Coronary artery (tissue), 2 donors: ENCODE measurements around the gene SLC66A3.

Source experiments
- DNase-seq: peaks from one replicate; pipeline ENCODE4 v3.0.0-alpha.2; 2017; ENCODE audit warnings: low spot score
- H3K27ac ChIP-seq, 2 donors: fragments of 200-600 bp; sonication (generic); one replicate each; pipeline ENCODE4 v1.5.1; 2016 to 2019
- H3K4me3 ChIP-seq: fragments of 200-600 bp; sonication (generic); 2 replicates; pipeline ENCODE4 v1.5.1; 2016; ENCODE audit warnings: mild to moderate bottlenecking, moderate library complexity
- TF ChIP-seq, protein P1 (sequence below): fragments of 200-600 bp; sonication (generic); IDR thresholded peaks from one replicate; pipeline ENCODE4 v1.5.1; 2019; ENCODE audit warnings: antibody characterized with exemption

Gene SLC66A3

DNA sequence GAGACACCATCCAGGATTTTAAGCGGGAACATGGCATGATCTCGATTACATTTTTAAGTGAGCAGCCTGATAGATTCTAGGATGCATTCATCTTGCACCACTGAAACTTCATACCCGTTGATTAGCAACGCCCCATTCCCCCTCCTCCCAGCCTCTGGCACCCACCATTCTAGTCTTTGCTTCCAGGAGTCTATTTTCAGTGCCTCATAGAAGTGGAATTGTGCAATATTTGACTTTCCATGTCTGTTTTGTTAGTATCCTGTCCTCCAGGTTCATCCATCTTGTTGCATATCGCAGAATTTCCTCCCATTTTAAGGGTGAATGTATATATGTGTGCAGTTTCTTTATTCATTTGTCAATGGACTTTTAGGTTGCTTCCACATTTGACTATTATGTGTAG lies 20.9 kb upstream of the SLC66A3 start:
- no peak overlapping the region for H3K27ac ChIP-seq
- no peak overlapping the region for H3K4me3 ChIP-seq
- TF ChIP-seq, protein P1, sequence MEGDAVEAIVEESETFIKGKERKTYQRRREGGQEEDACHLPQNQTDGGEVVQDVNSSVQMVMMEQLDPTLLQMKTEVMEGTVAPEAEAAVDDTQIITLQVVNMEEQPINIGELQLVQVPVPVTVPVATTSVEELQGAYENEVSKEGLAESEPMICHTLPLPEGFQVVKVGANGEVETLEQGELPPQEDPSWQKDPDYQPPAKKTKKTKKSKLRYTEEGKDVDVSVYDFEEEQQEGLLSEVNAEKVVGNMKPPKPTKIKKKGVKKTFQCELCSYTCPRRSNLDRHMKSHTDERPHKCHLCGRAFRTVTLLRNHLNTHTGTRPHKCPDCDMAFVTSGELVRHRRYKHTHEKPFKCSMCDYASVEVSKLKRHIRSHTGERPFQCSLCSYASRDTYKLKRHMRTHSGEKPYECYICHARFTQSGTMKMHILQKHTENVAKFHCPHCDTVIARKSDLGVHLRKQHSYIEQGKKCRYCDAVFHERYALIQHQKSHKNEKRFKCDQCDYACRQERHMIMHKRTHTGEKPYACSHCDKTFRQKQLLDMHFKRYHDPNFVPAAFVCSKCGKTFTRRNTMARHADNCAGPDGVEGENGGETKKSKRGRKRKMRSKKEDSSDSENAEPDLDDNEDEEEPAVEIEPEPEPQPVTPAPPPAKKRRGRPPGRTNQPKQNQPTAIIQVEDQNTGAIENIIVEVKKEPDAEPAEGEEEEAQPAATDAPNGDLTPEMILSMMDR: no peak
- DNase-seq: no peak

DNA sequence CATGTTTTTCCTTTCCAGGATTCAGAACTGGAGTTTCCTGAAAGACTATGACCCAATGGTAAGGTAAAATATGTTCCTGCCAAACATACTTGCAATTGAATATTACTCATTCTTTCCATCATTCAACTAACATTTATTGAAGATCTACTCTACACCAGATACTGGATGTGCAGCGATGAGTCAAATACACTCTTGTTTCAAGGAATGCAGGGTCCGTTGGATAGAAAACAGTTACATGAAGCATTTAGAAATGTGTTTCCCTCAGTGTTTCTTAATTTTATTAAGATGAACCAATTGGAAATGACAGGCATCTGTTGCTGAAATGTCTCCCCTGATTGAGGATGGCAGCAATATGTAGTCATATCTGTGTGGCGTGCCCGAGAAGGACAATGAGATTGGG lies 14.8 kb upstream of the SLC66A3 start:
- Histone ChIP-seq H3K27ac (no peak overlapping the region), H3K4me3 (no peak overlapping the region)
- TF ChIP-seq, protein P1: no peak
- no peak for DNase-seq

DNA sequence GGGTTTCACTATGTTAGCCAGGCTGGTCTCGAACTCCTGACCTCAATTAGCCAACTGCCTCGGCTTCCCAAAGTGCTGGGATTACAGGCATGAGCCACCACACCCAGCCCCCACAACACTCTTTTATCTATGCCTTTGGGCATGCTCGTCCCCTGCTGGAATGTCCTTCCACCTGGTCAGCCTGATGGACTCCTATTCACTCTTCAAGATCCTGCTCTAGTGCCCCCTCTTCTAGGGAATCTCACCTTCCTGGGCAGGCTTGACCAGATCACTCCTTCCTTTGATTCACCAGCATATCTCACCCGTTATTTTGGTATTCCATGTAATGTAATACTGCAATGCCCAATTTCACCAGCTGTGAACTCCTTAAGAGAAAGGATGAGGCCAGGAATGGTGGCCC lies 13.9 kb upstream of the SLC66A3 start:
- TF ChIP-seq, protein P1: no peak
- DNase-seq: no peak
- Histone ChIP-seq H3K4me3 (no peak overlapping the region), H3K27ac (no peak overlapping the region)

DNA sequence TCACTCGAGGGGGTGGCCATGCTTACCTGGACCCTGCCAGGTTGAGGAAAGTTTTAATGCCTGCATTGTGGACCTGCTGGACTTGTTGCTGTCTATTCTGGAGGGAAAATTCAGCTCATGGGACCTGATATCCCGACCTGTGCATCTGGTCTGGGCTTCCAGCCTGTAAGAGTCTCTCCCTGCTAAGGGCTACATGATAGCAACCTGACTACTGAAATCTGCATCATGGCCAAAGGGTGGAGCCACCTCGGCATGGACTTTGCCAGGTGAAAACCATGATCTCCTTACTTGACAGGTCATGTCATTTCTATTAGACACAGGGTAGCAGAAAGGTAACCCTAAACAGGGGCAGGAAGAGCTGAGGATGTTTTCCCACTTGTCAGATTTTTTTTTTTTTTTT lies 12.9 kb upstream of the SLC66A3 start:
- TF ChIP-seq, protein P1: no peak
- H3K27ac ChIP-seq: no peak overlapping the region
- no peak overlapping the region for H3K4me3 ChIP-seq
- DNase-seq: no peak

DNA sequence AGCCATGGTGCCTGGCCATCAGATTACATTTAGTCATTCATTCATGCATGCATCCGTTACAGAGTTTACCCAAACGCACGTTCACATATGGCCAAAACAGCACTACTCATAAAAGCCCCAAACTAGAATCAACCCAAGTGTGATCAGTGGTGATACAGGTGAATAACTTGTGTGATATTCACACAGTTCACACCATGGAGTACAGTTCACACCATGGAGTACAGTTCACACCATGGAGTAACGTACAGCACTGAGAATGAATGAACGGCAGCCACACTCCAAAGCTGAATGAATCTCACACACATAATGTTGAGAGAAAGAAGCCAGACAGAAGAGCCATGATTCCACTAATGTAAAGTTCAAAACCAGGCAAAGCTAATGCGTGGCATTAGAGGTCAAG lies 12.3 kb upstream of the SLC66A3 start:
- DNase-seq: no peak
- no peak overlapping the region for H3K4me3 ChIP-seq
- H3K27ac ChIP-seq: no peak overlapping the region
- TF ChIP-seq, protein P1: no peak

DNA sequence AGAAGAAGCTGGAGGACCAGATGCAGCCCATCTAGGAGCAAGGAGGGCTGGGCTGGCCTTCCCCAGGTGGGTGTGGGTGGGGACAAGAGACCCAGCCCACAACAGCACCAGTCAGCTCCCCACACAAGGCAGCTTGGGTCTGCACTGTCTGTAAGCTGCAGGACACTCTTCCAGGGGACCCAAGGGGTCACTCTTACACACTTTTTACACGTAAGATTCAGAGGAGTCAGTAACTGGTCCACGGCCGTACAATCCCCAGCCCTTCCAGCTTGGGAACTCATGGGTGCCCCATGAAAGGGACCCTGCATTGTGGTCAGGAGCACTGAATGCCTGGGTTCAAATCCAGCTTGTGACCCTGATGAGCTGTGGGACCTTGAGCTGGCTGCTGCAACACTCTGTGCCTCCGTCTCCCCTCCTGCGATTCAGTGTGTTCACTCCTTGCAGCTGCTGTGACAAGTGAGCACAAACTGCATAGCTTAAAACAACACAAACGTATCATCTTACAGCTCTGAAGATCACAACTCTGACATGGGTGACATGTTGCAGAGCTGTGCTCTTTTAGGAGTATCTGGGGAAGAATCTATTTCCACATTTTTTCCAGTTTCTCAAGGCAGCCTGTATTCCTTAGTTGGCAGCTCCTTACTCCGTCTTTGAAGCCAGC lies 11.1 kb upstream of the SLC66A3 start:
- no peak overlapping the region for H3K4me3 ChIP-seq
- no peak overlapping the region for H3K27ac ChIP-seq
- DNase-seq: no peak
- TF ChIP-seq, protein P1: no peak

DNA sequence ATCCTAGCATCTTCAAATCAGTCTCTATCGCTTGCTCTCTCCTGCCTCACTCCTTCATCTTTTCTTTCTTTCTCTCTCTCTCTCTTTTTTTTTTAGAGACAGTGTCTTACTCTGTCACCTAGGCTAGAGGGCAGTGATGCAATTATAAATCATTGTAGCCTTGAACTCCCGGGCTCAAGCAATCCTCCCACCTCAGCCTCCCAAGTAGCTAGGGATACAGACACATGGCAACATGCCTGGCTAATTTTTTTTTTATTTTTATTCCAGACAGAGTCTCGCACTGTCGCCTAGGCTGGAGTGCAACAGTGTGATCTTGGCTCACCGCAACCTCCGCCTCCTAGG lies 10.6 kb upstream of the SLC66A3 start:
- no peak for DNase-seq
- TF ChIP-seq, protein P1: no peak
- H3K27ac ChIP-seq: no peak overlapping the region
- H3K4me3 ChIP-seq: no peak overlapping the region
